Mucosa of rectum (tissue), 2 donors: Measurements from ENCODE around the gene KCNQ2.

Experiments
- H3K27ac ChIP-seq, 2 donors: one replicate each; pipeline ENCODE4 v1.7.0; 2013; ENCODE audit warnings: inconsistent platforms in 2 of 2, low read depth in 2 of 2, low read length in 2 of 2
- H3K27me3 ChIP-seq, 2 donors: one replicate each; pipeline ENCODE4 v1.7.0; 2013; ENCODE audit warnings: low read length in 2 of 2; ENCODE audit not compliant: control insufficient read depth in 2 of 2, insufficient read depth in 2 of 2
- H3K36me3 ChIP-seq, 2 donors: one replicate each; pipeline ENCODE4 v1.7.0; 2013; ENCODE audit warnings: low read length in 2 of 2; ENCODE audit not compliant: control insufficient read depth in 2 of 2, insufficient read depth in 2 of 2
- H3K4me1 ChIP-seq, 2 donors: one replicate each; pipeline ENCODE4 v1.7.0; 2013; ENCODE audit warnings: low read length in 2 of 2, mild to moderate bottlenecking in 1 of 2; ENCODE audit not compliant: control insufficient read depth in 2 of 2, insufficient read depth in 2 of 2
- H3K4me3 ChIP-seq, 2 donors: one replicate each; pipeline ENCODE4 v1.7.0; 2013; ENCODE audit warnings: low read length in 2 of 2
- H3K9ac ChIP-seq, 2 donors: one replicate each; pipeline ENCODE4 v1.7.0; 2013; ENCODE audit warnings: low read length in 2 of 2, low read depth in 1 of 2, mild to moderate bottlenecking in 1 of 2
- H3K9me3 ChIP-seq, 2 donors: one replicate each; pipeline ENCODE4 v1.7.0; 2013; ENCODE audit warnings: low read length in 2 of 2; ENCODE audit not compliant: control insufficient read depth in 2 of 2
- donor health status: healthy.
- donor health status: Normal muscosa, but diverticular disease.

Gene KCNQ2

DNA sequence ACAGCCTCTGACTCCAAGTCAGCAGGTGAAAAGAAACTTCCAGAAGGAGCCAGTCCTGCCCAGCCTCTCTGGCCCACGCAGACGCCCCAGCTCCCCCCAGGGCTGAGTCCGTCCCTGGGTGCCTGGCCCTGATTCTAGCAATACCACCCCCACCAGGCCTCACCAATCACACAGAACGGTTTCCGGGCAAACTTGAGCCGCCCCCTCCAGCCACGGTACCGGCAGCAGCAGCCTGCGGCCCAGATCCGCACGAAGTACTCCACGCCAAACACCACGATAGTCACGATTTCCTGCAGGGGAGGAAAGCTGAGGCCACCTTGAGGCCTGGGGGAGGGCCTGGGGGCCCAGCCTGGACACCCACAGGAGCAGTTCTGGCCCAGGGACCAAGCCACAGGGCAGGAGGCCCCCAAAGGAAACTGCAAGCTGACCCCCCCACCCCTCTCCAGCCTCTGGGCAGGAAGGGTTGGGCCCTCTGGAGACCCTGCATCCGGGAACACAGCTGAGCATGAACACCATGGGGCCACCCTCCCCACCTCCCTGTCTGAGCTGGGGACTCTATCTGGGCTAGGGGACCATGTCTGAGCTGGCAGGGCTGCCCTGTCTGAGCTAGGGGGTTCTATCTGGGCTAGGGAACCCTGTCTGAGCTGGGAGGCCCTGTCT lies 27.2 kb downstream of the KCNQ2 start:
- no peak overlapping the region for H3K4me3 ChIP-seq
- no peaks in the 10 kb centered on the region for H3K9me3 ChIP-seq
- no peaks in the 10 kb centered on the region for H3K36me3 ChIP-seq
- H3K4me1 ChIP-seq = no peaks in the 10 kb centered on the region
- H3K27ac ChIP-seq = no peak overlapping the region
- no peak overlapping the region for H3K9ac ChIP-seq
- peaks cover 4 to 7% of the 10 kb centered on the region in 2 donors for H3K27me3 ChIP-seq

DNA sequence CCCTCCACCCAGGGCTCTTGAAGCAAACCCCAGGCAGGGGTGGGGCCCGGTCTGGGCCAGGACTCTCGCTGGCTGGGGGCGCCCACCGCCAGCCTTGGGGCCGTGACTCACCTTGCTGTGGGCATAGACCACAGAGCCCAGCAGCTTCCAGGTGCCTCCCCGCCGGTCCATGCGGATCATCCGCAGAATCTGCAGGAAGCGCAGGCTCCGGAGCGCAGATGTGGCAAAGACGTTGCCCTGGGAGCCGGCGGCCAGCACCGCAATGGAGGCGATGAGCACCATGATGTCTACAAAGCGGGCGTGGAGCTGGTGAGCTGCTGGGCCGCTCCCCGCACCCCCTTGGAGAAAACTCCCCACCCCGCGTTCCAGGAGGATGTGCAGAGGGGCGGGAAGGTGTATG lies 27.9 kb downstream of the KCNQ2 start:
- H3K4me1 ChIP-seq = no peaks in the 10 kb centered on the region
- no peaks in the 10 kb centered on the region for H3K36me3 ChIP-seq
- no peak overlapping the region for H3K27ac ChIP-seq
- H3K9ac ChIP-seq = no peak overlapping the region
- no peaks in the 10 kb centered on the region for H3K9me3 ChIP-seq
- peaks cover 4 to 7% of the 10 kb centered on the region in 2 donors for H3K27me3 ChIP-seq
- H3K4me3 ChIP-seq = no peak overlapping the region

DNA sequence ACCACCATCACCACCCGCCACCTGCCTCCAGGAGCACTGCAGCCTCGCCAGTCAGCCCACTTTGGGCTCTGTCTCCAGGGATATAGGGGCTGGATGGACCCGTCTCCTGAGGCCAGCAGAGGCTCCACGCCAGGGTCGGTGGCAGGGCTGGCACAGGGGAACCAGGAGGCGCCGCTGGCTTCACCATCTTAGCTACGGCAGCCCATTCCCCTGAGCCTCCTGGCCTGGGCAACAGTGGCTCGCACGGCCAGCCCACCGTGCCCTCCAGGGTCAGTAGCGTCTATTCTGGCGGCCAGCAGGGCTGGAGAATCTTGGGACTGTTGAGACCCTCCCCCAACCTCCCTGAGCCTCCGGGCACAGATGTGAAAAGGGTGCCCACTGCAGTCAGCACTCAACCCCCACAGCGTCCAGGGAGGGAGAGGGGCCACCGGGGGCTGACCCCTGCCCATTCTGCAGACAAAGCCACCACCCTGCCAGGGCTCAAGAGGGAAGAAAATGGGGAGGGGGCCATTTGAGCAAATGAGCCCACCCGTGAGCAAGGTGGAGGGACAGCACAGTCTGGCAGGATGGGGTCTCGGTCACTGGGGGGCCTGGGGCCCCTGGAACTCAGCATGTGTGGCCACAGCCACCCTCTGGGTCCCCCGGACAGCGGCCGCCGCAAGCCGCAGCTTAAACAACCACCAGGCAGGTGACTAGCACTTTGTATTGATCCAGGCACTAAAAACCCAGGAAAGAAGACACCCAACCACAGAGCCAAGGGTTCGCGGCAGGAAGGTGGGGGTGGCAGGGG lies 28.7 kb downstream of the KCNQ2 start:
- peaks cover under 1 to 4% of the 10 kb centered on the region in 2 donors for H3K27me3 ChIP-seq
- H3K36me3 ChIP-seq = no peaks in the 10 kb centered on the region
- H3K27ac ChIP-seq = no peak overlapping the region
- H3K9me3 ChIP-seq = no peaks in the 10 kb centered on the region
- H3K4me3 ChIP-seq = no peak overlapping the region
- H3K9ac ChIP-seq = no peak overlapping the region
- no peaks in the 10 kb centered on the region for H3K4me1 ChIP-seq

DNA sequence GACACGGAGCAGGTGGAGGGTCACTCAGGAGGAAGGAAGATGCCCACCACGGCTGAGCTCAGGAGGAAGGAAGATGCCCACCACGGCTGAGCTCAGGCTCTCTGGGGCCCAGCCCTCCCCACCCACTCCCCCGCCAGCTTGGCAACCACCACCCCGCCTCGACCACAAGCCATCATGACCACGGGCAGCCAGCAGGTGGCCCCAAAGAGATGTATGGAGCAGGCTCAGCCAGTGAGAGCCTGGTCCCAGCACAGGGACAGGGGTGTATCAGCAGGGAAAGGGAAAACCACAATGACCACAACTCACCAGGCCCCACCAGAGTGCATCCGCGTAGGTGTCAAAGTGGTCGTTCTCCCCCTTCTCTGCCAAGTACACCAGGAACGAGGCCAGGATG lies 30.4 kb downstream of the KCNQ2 start:
- H3K4me1 ChIP-seq = no peaks in the 10 kb centered on the region
- no peak overlapping the region for H3K4me3 ChIP-seq
- no peaks in the 10 kb centered on the region for H3K9me3 ChIP-seq
- H3K9ac ChIP-seq = no peak overlapping the region
- no peaks in the 10 kb centered on the region for H3K27me3 ChIP-seq
- H3K27ac ChIP-seq = no peak overlapping the region
- no peaks in the 10 kb centered on the region for H3K36me3 ChIP-seq

DNA sequence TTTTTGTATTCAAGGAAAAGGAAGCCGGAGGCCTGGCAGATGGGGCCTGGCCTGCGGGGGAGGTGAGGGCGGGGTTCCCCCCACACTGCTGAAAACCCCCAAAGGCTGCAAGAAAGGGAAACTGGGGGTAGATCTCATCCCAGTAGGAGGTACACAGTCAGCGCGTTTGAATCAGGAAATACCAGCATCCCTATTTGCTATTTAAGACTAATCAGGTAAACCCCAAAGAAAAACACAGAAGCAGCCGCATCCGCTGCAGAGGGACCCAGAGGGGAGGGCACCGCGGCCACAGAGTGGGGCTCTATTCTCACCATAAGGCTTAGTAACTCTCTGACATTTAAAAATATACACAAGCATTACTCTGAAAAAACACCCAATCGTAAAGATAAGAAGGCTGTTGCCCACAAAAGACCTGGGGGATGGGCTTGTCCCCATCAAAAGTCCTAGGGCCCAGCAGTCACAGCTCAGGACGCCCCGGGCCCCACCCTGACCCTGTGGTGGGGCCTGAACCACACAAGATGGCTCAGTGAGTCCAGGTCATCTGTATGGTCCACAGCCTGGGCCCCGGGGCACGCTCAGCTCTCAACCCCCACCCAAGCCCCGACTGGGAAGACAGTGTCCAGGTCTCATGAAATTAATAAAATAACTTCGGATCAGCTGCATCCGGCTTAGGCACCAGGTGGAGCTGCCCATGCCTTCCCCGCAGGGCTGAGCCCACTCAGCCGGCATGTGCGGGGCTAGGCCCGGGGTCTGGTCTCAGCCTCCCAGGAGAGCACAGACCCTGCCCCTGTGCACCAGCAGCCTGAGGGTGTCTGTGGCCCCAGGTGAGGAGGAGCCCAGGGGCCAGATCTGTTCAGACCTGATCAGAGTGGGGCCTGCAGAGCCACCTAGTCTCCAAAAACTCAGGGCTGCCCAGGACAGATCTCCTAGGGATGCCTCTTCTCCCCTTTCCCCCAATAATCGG lies 31.0 kb downstream of the KCNQ2 start:
- no peaks in the 10 kb centered on the region for H3K9me3 ChIP-seq
- no peak overlapping the region for H3K9ac ChIP-seq
- no peaks in the 10 kb centered on the region for H3K36me3 ChIP-seq
- no peaks in the 10 kb centered on the region for H3K27me3 ChIP-seq
- H3K4me1 ChIP-seq = no peaks in the 10 kb centered on the region
- no peak overlapping the region for H3K4me3 ChIP-seq
- H3K27ac ChIP-seq = no peak overlapping the region

DNA sequence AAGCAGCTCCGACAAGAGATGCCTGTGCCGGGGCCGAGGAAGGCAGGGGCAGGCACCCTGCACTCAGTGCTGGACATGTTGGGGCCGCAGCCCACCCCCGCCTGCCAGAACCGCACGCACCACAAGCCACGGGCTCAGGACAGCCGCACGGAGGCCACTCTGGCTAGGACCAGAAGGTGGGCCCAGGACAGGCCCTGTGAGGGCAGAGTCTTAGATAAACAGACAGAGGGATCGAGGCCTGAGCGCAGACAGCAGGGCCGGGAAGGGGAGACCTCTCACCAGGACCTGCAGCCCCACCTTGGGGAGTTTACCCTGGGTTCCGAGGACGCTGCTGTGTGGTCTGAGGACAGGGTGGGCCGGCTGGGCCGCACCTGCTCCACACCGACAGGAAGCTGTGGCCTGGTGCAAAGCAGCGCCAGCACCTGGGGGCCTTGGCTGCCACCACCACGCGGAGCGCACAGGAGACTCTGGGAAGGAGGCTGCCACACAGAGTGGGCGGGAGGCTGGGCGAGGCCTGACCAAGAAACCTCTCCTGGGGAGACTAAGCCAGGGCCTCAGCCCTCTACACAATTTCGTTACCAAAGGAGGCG lies 32.0 kb downstream of the KCNQ2 start:
- Histone ChIP-seq H3K4me1 (no peaks in the 10 kb centered on the region), H3K4me3 (no peak overlapping the region), H3K27me3 (no peaks in the 10 kb centered on the region), H3K36me3 (no peaks in the 10 kb centered on the region), H3K9ac (no peak overlapping the region), H3K27ac (no peak overlapping the region), H3K9me3 (no peaks in the 10 kb centered on the region)

DNA sequence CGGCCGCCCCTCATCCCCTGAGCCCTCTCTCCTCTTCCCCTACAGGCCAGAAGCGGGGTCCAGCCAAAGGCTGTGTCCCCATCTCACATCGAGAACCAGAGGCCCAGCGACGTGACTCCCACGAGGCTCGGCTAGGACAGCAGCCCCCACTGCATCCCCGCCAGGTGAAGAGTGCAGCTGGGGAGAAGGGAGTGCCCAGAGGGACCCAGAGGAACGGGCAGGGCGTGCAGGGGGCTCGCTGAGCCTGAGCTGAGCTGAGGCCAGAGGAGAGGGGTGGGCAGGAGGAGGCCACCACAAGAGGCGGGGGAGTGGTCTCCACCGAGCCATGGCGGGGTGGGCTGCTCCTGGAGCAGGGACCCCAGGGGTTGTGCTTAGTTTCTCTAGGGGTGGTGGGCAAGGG lies 32.6 kb downstream of the KCNQ2 start:
- Histone ChIP-seq H3K27me3 (no peaks in the 10 kb centered on the region), H3K36me3 (no peaks in the 10 kb centered on the region), H3K4me1 (no peaks in the 10 kb centered on the region), H3K27ac (no peak overlapping the region), H3K4me3 (no peak overlapping the region), H3K9me3 (no peaks in the 10 kb centered on the region), H3K9ac (no peak overlapping the region)

DNA sequence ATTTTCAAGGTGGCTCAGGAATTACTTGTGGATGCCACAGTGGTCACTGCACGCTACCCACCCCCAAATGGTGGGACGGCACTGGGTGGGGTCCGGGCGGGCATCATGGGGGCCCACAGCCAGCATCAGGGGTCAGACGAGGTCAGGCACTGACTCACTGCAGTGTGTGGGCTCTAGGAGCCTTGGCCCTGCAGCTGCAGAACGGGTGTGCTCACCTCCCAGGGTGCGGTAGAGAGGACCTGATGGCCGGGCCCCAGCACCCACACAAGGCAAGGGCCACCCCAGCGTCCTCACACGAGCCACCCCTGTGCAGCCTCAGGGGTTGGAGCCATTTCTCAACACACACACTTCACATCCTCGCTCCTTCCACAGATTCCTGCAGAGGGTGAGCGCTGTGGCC lies 34.3 kb downstream of the KCNQ2 start:
- Histone ChIP-seq H3K27ac (no peak overlapping the region), H3K36me3 (no peaks in the 10 kb centered on the region), H3K4me3 (no peak overlapping the region), H3K9ac (no peak overlapping the region), H3K4me1 (no peaks in the 10 kb centered on the region), H3K27me3 (no peaks in the 10 kb centered on the region), H3K9me3 (no peaks in the 10 kb centered on the region)

DNA sequence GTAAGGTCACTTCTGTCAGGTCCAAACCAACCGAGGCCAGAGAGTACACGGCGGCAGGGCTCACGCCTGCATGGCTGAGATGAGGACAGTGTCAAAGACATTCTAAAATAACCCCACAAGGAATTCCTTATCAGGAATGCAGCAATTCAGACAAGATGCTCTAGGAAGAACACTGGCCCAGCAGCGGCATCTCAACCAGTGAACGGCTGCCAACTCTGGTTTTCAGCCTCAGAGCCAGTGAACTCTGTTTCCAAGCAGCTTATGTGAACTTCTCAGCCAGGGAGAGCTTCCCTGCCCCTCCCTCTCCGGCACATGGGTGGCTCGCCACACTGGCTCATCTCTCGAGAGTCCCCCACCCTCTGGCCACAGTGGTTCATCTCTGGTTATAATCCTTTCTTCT lies 36.9 kb downstream of the KCNQ2 start:
- Histone ChIP-seq H3K36me3 (no peaks in the 10 kb centered on the region), H3K27me3 (no peaks in the 10 kb centered on the region), H3K9ac (no peak overlapping the region), H3K9me3 (no peaks in the 10 kb centered on the region), H3K27ac (no peak overlapping the region), H3K4me3 (no peak overlapping the region), H3K4me1 (no peaks in the 10 kb centered on the region)
